ENCODE measurements around the gene PRODH2. TPM values are rescaled to one million over a fixed set of nuclear protein-coding genes. Genes with fewer than 3 reads are reported as not detected.

Gene PRODH2, protein sequence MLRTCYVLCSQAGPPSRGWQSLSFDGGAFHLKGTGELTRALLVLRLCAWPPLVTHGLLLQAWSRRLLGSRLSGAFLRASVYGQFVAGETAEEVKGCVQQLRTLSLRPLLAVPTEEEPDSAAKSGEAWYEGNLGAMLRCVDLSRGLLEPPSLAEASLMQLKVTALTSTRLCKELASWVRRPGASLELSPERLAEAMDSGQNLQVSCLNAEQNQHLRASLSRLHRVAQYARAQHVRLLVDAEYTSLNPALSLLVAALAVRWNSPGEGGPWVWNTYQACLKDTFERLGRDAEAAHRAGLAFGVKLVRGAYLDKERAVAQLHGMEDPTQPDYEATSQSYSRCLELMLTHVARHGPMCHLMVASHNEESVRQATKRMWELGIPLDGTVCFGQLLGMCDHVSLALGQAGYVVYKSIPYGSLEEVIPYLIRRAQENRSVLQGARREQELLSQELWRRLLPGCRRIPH
- total RNA-seq (2014; rRNA removed; shearing (Covaris generic)) = not detected in 2 replicates
- not detected in 2 replicates for polyA plus RNA-seq (2015; cell fraction: cytosol; rRNA removed)
- not detected in 2 replicates for polyA plus RNA-seq (2015; cell fraction: nucleus; rRNA removed)

DNA sequence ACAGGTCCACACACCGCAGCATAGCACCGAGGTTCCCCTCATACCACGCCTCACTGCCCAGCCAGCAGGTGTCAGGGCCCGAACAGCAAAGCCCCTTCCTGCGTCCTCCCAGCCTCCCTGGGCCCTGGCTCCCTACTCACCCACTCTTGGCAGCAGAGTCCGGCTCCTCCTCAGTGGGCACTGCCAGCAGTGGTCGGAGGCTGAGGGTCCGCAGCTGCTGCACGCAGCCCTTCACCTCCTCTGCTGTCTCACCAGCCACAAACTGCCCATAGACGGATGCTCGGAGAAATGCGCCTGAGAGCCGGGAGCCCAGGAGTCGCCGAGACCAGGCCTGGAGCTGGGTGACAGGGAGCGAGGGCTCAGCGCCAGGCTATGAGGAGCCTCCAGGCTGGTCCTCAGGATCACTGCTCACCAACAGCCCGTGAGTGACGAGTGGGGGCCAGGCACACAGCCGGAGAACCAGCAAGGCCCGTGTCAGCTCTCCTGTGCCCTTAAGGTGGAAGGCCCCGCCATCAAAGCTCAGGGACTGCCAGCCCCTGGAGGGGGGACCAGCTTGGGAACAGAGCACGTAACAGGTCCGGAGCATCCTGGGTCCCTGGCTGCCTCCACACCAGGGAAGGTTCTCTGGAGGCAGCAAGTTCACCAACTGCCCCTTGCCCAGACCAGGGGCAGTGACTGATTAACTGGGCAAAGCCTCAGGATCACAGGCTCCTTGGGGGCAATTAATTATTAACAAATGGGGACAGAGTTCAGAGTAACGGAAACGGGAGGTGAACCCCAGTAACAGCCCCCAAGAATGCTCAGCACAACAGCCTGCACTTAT is at the start of gene PRODH2:
Gene PRODH2, minus strand, starts transcription at position 626 of the 823 bp plus-strand sequence. Its CDS starts 40 bp downstream, at position 586.
- no peak for DNase-seq (ENCODE audit: low read depth, low spot score)
- in situ Hi-C loops (cut with HindIII; ENCODE audit: low pct_unique_long_range_greater_than_20kb, low sequenced_read_pairs) = no loop called here

GRCh38 chr19:35861640-35862160 is 49.1 kb upstream of the PRODH2 start:
- in situ Hi-C loops (cut with HindIII; ENCODE audit: low pct_unique_long_range_greater_than_20kb, low sequenced_read_pairs) = no loop called here
- no peak for DNase-seq (ENCODE audit: low read depth, low spot score)

GRCh38 chr19:35860818-35861639 is 48.4 kb upstream of the PRODH2 start:
- in situ Hi-C loops (cut with HindIII; ENCODE audit: low pct_unique_long_range_greater_than_20kb, low sequenced_read_pairs) = no loop called here
- DNase-seq (ENCODE audit: low read depth, low spot score) = no peak

DNA sequence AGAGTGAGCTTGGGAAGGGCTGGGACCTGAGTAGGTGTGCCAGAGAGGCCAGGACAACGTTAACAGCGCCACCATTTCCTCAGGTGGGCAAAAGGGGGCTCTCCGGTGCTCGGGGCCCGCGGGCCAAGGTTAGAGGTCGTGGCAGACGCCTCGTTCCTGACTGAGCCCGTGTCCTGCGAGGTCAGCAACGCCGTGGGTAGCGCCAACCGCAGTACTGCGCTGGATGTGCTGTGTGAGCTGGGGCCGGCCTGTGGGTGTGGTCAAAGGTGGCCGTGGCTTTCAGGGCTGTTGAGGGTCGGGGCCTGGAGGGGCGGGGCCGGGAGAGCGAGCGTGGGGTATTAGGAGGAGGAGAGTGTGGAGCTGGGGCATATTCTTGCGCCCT is 47.8 kb upstream of the PRODH2 start:
- DNase-seq (ENCODE audit: low read depth, low spot score) = no peak
- in situ Hi-C loops (cut with HindIII; ENCODE audit: low pct_unique_long_range_greater_than_20kb, low sequenced_read_pairs) = no loop called here

GRCh38 chr19:35859414-35859813 is 46.8 kb upstream of the PRODH2 start:
- DNase-seq (ENCODE audit: low read depth, low spot score) = no peak
- in situ Hi-C loops (cut with HindIII; ENCODE audit: low pct_unique_long_range_greater_than_20kb, low sequenced_read_pairs) = no loop called here

DNA sequence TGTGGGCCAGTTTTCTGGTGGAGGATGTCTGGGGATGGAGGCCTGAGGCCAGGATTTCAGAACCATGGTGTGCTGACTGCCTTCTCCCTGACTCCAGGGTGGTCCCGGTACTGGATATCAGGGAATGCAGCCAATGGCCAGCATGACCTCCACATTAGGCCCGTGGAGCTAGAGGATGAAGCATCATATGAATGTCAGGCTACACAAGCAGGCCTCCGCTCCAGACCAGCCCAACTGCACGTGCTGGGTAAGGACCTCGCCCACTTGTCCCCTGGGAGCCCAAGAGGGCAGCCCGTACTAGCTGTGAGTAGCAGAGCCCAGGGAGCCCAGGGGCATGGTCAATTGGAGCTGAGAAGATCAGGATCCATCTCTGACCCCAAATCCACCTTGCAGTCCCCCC is 45.7 kb upstream of the PRODH2 start:
- DNase-seq (ENCODE audit: low read depth, low spot score) = no peak
- in situ Hi-C loops (cut with HindIII; ENCODE audit: low pct_unique_long_range_greater_than_20kb, low sequenced_read_pairs) = no loop called here

DNA sequence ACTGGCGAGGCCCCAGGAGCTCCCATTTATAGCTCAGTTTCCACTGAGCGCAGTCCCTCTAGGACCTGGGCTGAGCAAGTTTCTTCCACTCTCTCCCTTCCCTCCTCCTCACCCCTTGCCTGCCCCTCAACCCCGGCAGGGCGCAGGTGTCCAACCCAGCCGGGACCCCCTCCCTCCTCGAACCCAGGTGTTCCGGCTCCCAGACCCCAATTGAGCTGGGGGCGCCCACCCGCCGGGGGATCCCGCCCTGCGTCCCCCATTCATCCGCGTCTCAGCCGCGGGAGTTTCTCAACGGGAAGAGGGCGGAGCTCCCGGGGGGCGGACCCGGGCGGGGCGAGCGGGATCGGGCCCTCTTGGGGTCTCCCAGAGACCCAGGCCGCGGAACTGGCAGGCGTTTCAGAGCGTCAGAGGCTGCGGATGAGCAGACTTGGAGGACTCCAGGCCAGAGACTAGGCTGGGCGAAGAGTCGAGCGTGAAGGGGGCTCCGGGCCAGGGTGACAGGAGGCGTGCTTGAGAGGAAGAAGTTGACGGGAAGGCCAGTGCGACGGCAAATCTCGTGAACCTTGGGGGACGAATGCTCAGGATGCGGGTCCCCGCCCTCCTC is 44.0 kb upstream of the PRODH2 start, which contains the start of gene KIRREL2:
Gene KIRREL2, plus strand, starts transcription at position 366 of the 604 bp plus-strand sequence. Its CDS starts 209 bp downstream, at position 575.
- DNase-seq (ENCODE audit: low read depth, low spot score) = no peak

GRCh38 chr19:35853038-35853756 is 40.6 kb upstream of the PRODH2 start:
- no peak for DNase-seq (ENCODE audit: low read depth, low spot score)
- in situ Hi-C loops (cut with HindIII; ENCODE audit: low pct_unique_long_range_greater_than_20kb, low sequenced_read_pairs) = no loop called here

More for the DNA sequence above, 44.0 kb upstream of the PRODH2 start, which contains the start of gene KIRREL2:
- in situ Hi-C loops (cut with HindIII; ENCODE audit: low pct_unique_long_range_greater_than_20kb, low sequenced_read_pairs) = no loop called here

GRCh38 chr19:35852029-35852780 is 39.6 kb upstream of the PRODH2 start, which contains the start of gene NPHS1:
NPHS1 (minus strand) TSS chr19:35852504; CDS start chr19:35851837, 667 bp downstream.
- in situ Hi-C loops (cut with HindIII; ENCODE audit: low pct_unique_long_range_greater_than_20kb, low sequenced_read_pairs) = no loop called here
- no peak for DNase-seq (ENCODE audit: low read depth, low spot score)

GRCh38 chr19:35851213-35852028 is 38.8 kb upstream of the PRODH2 start:
- in situ Hi-C loops (cut with HindIII; ENCODE audit: low pct_unique_long_range_greater_than_20kb, low sequenced_read_pairs) = no loop called here
- DNase-seq (ENCODE audit: low read depth, low spot score) = no peak

GRCh38 chr19:35848919-35849505 is 36.4 kb upstream of the PRODH2 start:
- in situ Hi-C loops (cut with HindIII; ENCODE audit: low pct_unique_long_range_greater_than_20kb, low sequenced_read_pairs) = no loop called here
- DNase-seq (ENCODE audit: low read depth, low spot score) = no peak

DNA sequence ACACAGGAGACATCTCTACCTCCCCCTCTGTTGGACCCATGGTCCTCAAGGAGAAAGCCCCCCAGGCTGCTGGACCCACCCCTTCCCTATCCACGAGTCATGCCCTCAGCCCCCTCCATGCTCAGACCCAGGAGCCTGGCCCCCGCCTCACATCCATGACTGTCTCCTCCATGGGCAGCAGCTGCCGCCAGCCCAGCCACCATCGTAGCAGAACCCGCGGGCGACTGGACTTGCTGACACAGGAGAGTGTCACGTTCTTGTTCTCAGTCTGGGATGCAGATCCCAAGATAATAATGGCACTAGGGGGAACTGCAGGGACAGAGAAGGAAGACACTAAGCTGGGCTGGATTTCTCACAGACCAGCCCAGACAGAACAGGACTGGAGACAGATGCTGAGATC is 35.8 kb upstream of the PRODH2 start:
- in situ Hi-C loops (cut with HindIII; ENCODE audit: low pct_unique_long_range_greater_than_20kb, low sequenced_read_pairs) = no loop called here
- no peak for DNase-seq (ENCODE audit: low read depth, low spot score)

- in situ Hi-C loops (cut with HindIII; ENCODE audit: low pct_unique_long_range_greater_than_20kb, low sequenced_read_pairs) = no loop called here
These were observed 35.3 kb upstream of the PRODH2 start for GRCh38 chr19:35847911-35848310.

GRCh38 chr19:35846038-35846668 is 33.5 kb upstream of the PRODH2 start:
- DNase-seq (ENCODE audit: low read depth, low spot score) = no peak
- in situ Hi-C loops (cut with HindIII; ENCODE audit: low pct_unique_long_range_greater_than_20kb, low sequenced_read_pairs) = no loop called here

More at GRCh38 chr19:35847911-35848310, 35.3 kb upstream of the PRODH2 start:
- DNase-seq (ENCODE audit: low read depth, low spot score) = no peak

All from SK-MEL-5 (cell line).